22Rv1 (cell line): Measurements from ENCODE around the gene BEST1.

Experiments
- H3K27ac ChIP-seq: fragments of 450-650 bp; 2 replicates; pipeline ENCODE4 v1.5.1; 2017
- ZFX ChIP-seq: fragments of 450-650 bp; IDR thresholded peaks from 2 replicates; pipeline ENCODE4 v1.6.1; 2017; ENCODE audit warnings: antibody characterized with exemption, borderline replicate concordance
- TF ChIP-seq, protein P1 (sequence below): fragments of 450-650 bp; IDR thresholded peaks from 2 replicates; pipeline ENCODE4 v1.5.1; 2017; ENCODE audit warnings: mild to moderate bottlenecking

Gene BEST1

DNA sequence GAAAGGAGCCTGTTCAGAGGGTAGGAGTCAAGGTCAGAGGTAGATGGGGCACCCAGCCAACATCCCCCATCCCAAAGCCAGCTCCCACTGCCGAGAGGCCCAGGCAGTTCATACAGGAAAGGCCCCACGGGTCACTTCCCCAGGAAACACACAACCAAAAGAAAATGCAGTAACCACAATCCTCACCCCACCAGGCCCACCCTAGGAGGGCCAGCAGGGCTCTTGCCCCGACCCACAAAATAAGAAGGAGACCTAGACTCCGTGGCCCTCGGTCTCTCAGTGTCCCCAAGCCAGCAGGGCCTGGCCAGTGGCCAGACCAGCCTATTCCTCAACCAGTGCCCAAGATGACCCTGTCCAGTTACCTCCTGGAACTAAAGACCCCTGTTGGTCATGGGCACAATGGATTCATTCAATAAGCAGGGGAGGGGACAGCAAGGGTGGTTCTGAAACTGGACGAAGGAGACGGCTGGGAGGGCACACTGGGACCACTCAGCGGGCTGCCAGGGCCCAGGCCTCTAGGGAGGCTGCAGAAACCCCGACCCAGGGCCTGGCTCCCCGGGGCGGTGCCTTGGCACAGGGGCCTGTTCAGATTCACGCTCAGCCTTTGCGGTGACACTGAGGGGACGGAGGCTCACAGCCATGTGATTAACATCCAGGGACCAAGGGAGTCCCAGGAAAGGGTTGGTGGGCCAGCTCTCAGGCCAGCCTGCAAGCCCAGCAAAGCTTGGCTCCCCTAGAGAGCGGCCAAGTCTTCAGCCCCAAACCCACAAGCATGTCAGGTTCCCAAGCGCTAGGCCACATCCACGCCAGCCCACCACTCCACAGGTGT is 38.2 kb upstream of the BEST1 start:
- TF ChIP-seq ZFX: no peak
- TF ChIP-seq, protein P1, sequence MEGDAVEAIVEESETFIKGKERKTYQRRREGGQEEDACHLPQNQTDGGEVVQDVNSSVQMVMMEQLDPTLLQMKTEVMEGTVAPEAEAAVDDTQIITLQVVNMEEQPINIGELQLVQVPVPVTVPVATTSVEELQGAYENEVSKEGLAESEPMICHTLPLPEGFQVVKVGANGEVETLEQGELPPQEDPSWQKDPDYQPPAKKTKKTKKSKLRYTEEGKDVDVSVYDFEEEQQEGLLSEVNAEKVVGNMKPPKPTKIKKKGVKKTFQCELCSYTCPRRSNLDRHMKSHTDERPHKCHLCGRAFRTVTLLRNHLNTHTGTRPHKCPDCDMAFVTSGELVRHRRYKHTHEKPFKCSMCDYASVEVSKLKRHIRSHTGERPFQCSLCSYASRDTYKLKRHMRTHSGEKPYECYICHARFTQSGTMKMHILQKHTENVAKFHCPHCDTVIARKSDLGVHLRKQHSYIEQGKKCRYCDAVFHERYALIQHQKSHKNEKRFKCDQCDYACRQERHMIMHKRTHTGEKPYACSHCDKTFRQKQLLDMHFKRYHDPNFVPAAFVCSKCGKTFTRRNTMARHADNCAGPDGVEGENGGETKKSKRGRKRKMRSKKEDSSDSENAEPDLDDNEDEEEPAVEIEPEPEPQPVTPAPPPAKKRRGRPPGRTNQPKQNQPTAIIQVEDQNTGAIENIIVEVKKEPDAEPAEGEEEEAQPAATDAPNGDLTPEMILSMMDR: no peak
- H3K27ac ChIP-seq: no peak overlapping the region

DNA sequence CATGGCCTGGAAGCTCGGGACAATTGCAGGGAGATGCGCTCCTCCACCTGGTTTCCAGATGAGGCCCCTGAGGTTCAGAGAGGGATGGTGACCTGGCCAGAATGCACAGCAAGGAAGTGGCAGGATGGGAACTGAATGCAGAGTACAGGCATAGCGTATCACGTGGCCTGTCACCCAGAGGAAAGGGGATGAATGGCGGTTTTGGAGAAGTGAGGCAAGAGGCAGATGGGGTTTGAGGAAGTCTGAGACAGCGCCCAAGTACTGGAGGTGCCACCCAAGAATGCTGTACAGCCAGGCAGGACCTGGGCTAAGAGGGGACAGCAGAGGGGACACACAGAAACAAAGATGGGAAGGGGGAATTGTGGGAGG is 37.6 kb upstream of the BEST1 start:
- no peak for TF ChIP-seq ZFX
- TF ChIP-seq, protein P1: no peak
- H3K27ac ChIP-seq: no peak overlapping the region

DNA sequence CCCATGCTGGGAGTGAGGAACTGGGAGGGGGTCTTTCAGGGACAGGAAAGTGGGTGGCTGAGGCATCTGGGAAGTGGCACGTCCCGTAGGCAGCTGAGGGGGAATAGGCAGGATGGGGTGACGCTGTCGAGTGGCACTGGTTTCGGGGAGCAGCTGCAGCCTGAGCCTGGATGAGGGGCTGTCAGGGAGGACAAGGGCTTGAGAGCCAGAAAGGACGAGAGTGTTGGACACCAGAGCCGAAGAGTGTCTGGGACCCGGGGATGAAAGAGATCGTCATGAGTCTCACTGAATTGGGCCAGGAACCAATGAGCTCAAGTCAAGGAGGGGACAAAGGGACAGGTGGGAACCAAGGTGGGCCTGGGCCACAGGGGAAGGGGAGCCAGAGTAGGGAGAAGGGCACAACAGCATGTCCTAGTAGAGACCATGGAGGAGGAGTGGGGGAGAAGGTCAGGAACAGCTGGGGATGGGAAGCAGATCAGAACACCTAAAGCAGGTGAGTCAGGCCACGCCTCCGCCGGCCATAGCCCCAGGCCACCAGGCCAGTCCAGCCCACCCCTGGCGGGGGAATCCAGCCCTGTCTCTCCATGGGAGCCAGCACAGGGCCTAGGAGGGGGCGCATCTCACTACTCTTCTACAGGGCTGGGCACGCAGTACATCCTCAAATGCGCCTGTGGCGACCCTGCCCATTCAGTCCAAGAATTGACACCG is 37.0 kb upstream of the BEST1 start:
- TF ChIP-seq ZFX: no peak
- TF ChIP-seq, protein P1: no peak
- no peak overlapping the region for H3K27ac ChIP-seq

DNA sequence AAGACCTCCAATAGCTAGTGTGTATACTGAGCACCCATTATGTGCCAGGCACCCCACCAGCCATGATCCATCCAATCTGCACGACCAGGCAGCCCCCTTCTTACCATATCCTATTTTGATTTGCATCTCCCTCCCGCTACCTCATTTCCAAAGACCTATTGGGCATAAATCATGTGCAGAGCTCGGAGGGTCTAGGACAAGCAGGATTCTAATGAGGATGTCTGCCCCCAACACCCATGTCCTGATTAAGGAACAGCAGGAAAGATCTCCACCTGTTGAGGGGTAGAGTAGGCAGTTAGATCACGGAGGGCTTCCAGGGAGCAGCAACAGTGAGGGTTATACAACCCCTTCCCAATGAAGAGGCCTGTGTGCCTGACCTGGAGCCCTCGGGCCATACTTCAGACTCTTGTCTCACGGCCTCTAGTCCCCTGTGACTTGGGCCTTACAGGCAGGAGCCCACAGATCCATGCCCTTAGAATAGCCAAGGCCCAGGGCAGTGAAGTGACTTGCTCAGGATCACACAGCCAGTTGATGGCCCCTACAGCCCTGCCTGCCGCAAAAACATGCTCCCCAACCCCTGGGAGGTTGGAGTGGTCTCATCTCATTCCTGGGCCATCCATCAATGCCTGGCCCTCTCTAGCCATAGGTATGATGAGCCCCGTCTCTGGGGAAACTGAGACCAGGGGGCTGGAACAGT is 36.3 kb upstream of the BEST1 start:
- no peak overlapping the region for H3K27ac ChIP-seq
- TF ChIP-seq, protein P1: no peak
- no peak for TF ChIP-seq ZFX

DNA sequence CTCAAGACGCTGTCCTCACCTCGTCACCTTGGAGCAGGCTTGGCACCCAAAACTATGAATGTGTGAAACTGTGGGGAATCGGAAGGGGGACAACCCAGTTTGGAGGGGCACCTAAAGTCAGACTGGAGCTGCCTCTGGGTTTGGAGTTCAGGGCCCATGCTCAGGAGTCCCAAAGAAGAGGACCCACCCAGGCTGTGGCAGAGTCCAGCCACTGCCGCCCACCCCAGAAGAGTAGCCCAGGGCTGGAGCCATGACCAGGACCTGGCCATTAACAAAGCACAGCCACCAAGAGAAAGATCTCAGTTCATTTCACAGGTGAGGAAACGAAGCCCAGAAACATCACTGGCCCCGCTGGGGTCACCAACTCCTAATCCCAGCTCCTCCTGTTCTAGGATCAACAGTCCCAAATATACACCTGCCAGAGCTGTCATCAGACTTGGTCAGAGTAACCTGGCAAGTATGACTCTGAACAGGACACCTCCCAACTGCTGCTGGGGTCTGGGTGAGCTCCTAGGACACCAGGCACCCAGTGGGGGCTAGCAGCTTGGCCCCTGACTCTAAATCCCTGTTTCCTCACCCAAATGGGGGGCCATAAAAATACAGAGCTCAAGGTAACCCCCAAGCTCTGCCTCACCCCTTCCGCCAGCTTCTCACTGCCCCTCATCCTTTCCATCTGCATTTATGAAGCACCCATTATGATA is 35.5 kb upstream of the BEST1 start:
- TF ChIP-seq ZFX: no peak
- TF ChIP-seq, protein P1: no peak
- H3K27ac ChIP-seq: no peak overlapping the region

DNA sequence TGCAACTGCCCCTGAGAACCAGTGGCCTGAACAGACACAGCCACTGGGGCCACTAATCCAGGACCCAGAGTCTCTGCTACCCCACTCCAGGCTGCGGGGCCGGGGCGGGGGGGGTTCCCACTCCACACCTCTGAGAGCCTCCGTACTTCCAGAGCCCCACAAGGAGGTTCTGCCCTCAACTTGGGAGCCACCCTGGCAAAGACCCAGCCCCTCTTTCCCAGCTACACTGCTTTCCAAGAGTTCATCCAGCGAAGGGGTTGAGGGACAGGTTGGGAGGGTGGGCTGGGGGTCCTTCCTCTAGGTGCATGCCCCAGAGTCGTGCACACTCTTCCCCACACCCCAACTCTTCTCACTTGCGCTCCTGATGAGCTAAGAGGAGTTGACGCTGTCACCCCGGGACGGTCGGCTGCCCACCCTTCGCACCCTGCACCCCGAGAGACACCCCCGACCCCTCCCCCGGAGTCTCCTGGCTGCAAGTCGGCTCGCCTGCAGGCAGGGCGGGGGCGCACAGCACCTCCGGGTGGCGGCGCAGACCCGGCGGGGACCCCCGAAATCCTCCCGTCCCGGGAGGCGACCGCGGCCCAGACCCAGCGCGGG is 33.3 kb upstream of the BEST1 start:
- no peak overlapping the region for H3K27ac ChIP-seq
- no peak for TF ChIP-seq ZFX
- TF ChIP-seq, protein P1: no peak
